ENCODE results near the gene SNTA1.
"Not testable (repeated sequence)": the region's sequence is repeated elsewhere in the genome, so short reads cannot be mapped to it uniquely, and the experiment has no call there.

The SNTA1 gene

GRCh38 chr20:33465481-33466302 lies 22.1 kb upstream of the SNTA1 start:
- no peak for DNase-seq (ENCODE audit: low read depth)

GRCh38 chr20:33464759-33465158 lies 21.2 kb upstream of the SNTA1 start:
- not testable (repeated sequence) for DNase-seq (ENCODE audit: low read depth)

GRCh38 chr20:33463332-33464101 lies 20.0 kb upstream of the SNTA1 start:
- DNase-seq (ENCODE audit: low read depth) = no peak

- DNase-seq (ENCODE audit: low read depth) = no peak
These were observed 17.1 kb upstream of the SNTA1 start for GRCh38 chr20:33460711-33461110.

GRCh38 chr20:33459599-33459998 lies 16.0 kb upstream of the SNTA1 start:
- DNase-seq (ENCODE audit: low read depth) = no peak

- peak; percentile 64 for DNase-seq (ENCODE audit: low read depth)
These were observed 13.5 kb upstream of the SNTA1 start for GRCh38 chr20:33456916-33457642.

- DNase-seq (ENCODE audit: low read depth) = peak; percentile 42
These were observed 7.3 kb upstream of the SNTA1 start for GRCh38 chr20:33450867-33451266.

GRCh38 chr20:33445881-33446625 lies 2.5 kb upstream of the SNTA1 start:
- DNase-seq (ENCODE audit: low read depth) = no peak

- no peak for DNase-seq (ENCODE audit: low read depth)
These were observed 1.4 kb upstream of the SNTA1 start for GRCh38 chr20:33444797-33445560.

- DNase-seq (ENCODE audit: low read depth) = no peak
These were observed 504 bp downstream of the SNTA1 start for GRCh38 chr20:33443006-33443511.

GRCh38 chr20:33442136-33443005 lies 1.2 kb downstream of the SNTA1 start:
- DNase-seq (ENCODE audit: low read depth) = no peak

- no peak for DNase-seq (ENCODE audit: low read depth)
These were observed 2.2 kb downstream of the SNTA1 start for GRCh38 chr20:33441142-33441955.

GRCh38 chr20:33440562-33440961 lies 3.0 kb downstream of the SNTA1 start:
- DNase-seq (ENCODE audit: low read depth) = not testable (repeated sequence)

- DNase-seq (ENCODE audit: low read depth) = no peak
These were observed 5.1 kb downstream of the SNTA1 start for GRCh38 chr20:33438481-33438880.

GRCh38 chr20:33437141-33437911 lies 6.2 kb downstream of the SNTA1 start:
- DNase-seq (ENCODE audit: low read depth) = peak; percentile 64

- no peak for DNase-seq (ENCODE audit: low read depth)
These were observed 9.1 kb downstream of the SNTA1 start for GRCh38 chr20:33434434-33434833.

GRCh38 chr20:33433465-33434234 lies 9.9 kb downstream of the SNTA1 start:
- DNase-seq (ENCODE audit: low read depth) = no peak
